Activated T-helper 17 cell treated with anti-CD3 and anti-CD28 coated beads, Interleukin-2, amount 50 U/mL, for 72 hours (primary cell): Measurements from ENCODE around the gene RAB28. TPM values are rescaled to one million over a fixed set of nuclear protein-coding genes. Genes with fewer than 3 reads are reported as not detected.

Source experiments
- ATAC-seq: fragments of 150-1000 bp; cut with Tn5 transposase; replicated peaks from 2 replicates; pipeline ENCODE4 v1.10.0; 2021; ENCODE audit warnings: mild to moderate bottlenecking, moderate library complexity
- H3K27ac Mint-ChIP-seq: one replicate; pipeline ENCODE4 v1.8.0; 2022; ENCODE audit warnings: mixed read lengths
- H3K27me3 Mint-ChIP-seq: one replicate; pipeline ENCODE4 v1.8.0; 2022; ENCODE audit warnings: mixed read lengths
- H3K36me3 Mint-ChIP-seq: one replicate; pipeline ENCODE4 v1.8.0; 2022; ENCODE audit warnings: low read depth, mild to moderate bottlenecking, mixed read lengths
- H3K4me1 Mint-ChIP-seq: one replicate; pipeline ENCODE4 v1.8.0; 2022; ENCODE audit warnings: mixed read lengths
- H3K4me3 Mint-ChIP-seq: one replicate; pipeline ENCODE4 v1.8.0; 2022; ENCODE audit warnings: mild to moderate bottlenecking, mixed read lengths
- H3K9me3 Mint-ChIP-seq: one replicate; pipeline ENCODE4 v1.8.0; 2022; ENCODE audit warnings: mixed read lengths
- total RNA-seq, 2 donors: library from RNA; stranded (reverse); gene quantifications; one replicate each; pipeline ENCODE4 v1.2.3, GENCODE V29; 2022

Gene RAB28
- total RNA-seq, 2 donors from 2014 or later = 10.0 to 14.5 TPM

GRCh38 chr4:13483136-13483767 lies 888 bp downstream of the RAB28 start:
- Mint-ChIP-seq H3K27ac (peak overlapping the region; percentile 92), H3K27me3 (no peaks in the 10 kb centered on the region), H3K9me3 (no peaks in the 10 kb centered on the region), H3K36me3 (peaks cover 7% of the 10 kb centered on the region), H3K4me1 (peaks cover 14% of the 10 kb centered on the region), H3K4me3 (peak overlapping the region; percentile 90)
- no peak for ATAC-seq

- ATAC-seq = no peak
- H3K27ac Mint-ChIP-seq = peak overlapping the region; percentile 8
- H3K27me3 Mint-ChIP-seq = no peaks in the 10 kb centered on the region
- H3K4me3 Mint-ChIP-seq = peak overlapping the region; percentile 39
- H3K4me1 Mint-ChIP-seq = peaks cover 14% of the 10 kb centered on the region
- H3K9me3 Mint-ChIP-seq = no peaks in the 10 kb centered on the region
- H3K36me3 Mint-ChIP-seq = peaks cover 17% of the 10 kb centered on the region
Measured at GRCh38 chr4:13481569-13481968, 2.6 kb downstream of the RAB28 start.

- ATAC-seq = no peak
- peaks cover 28% of the 10 kb centered on the region for H3K36me3 Mint-ChIP-seq
Measured at GRCh38 chr4:13478707-13479106, 5.4 kb downstream of the RAB28 start.

GRCh38 chr4:13478131-13478530 lies 6.0 kb downstream of the RAB28 start:
- Mint-ChIP-seq H3K36me3 (peaks cover 32% of the 10 kb centered on the region), H3K4me1 (peaks cover 10% of the 10 kb centered on the region), H3K27ac (no peak overlapping the region), H3K4me3 (no peak overlapping the region), H3K27me3 (no peaks in the 10 kb centered on the region), H3K9me3 (no peaks in the 10 kb centered on the region)
- ATAC-seq = no peak

More at GRCh38 chr4:13478707-13479106, 5.4 kb downstream of the RAB28 start:
- Mint-ChIP-seq H3K27me3 (no peaks in the 10 kb centered on the region), H3K4me1 (peaks cover 14% of the 10 kb centered on the region), H3K27ac (no peak overlapping the region), H3K9me3 (no peaks in the 10 kb centered on the region), H3K4me3 (no peak overlapping the region)

GRCh38 chr4:13476915-13477314 lies 7.2 kb downstream of the RAB28 start:
- Mint-ChIP-seq H3K4me1 (peaks cover 5% of the 10 kb centered on the region), H3K27me3 (no peaks in the 10 kb centered on the region), H3K9me3 (no peaks in the 10 kb centered on the region), H3K27ac (no peak overlapping the region), H3K36me3 (peaks cover 40% of the 10 kb centered on the region), H3K4me3 (no peak overlapping the region)
- peak; percentile 86 for ATAC-seq

GRCh38 chr4:13476152-13476551 lies 8.0 kb downstream of the RAB28 start:
- ATAC-seq = no peak
- no peaks in the 10 kb centered on the region for H3K9me3 Mint-ChIP-seq
- H3K4me1 Mint-ChIP-seq = no peaks in the 10 kb centered on the region
- peaks cover 40% of the 10 kb centered on the region for H3K36me3 Mint-ChIP-seq
- H3K4me3 Mint-ChIP-seq = no peak overlapping the region
- H3K27me3 Mint-ChIP-seq = no peaks in the 10 kb centered on the region
- H3K27ac Mint-ChIP-seq = no peak overlapping the region

GRCh38 chr4:13471400-13471799 lies 12.7 kb downstream of the RAB28 start:
- H3K27ac Mint-ChIP-seq = no peak overlapping the region

GRCh38 chr4:13470379-13470778 lies 13.8 kb downstream of the RAB28 start:
- Mint-ChIP-seq H3K4me1 (peaks cover 5% of the 10 kb centered on the region), H3K27me3 (no peaks in the 10 kb centered on the region), H3K4me3 (no peak overlapping the region), H3K27ac (no peak overlapping the region), H3K9me3 (no peaks in the 10 kb centered on the region), H3K36me3 (peaks cover 45% of the 10 kb centered on the region)
- no peak for ATAC-seq

More at GRCh38 chr4:13471400-13471799, 12.7 kb downstream of the RAB28 start:
- no peaks in the 10 kb centered on the region for H3K27me3 Mint-ChIP-seq
- H3K4me3 Mint-ChIP-seq = no peak overlapping the region
- H3K4me1 Mint-ChIP-seq = no peaks in the 10 kb centered on the region
- no peak for ATAC-seq
- H3K36me3 Mint-ChIP-seq = peaks cover 35% of the 10 kb centered on the region
- H3K9me3 Mint-ChIP-seq = no peaks in the 10 kb centered on the region

GRCh38 chr4:13464973-13465372 lies 19.2 kb downstream of the RAB28 start:
- no peak for ATAC-seq
- Mint-ChIP-seq H3K27me3 (no peaks in the 10 kb centered on the region), H3K27ac (peak overlapping the region; percentile 20), H3K36me3 (peaks cover 38% of the 10 kb centered on the region), H3K4me3 (no peak overlapping the region), H3K9me3 (no peaks in the 10 kb centered on the region), H3K4me1 (peaks cover 18% of the 10 kb centered on the region)

- Mint-ChIP-seq H3K27ac (peak overlapping the region; percentile 20), H3K36me3 (peaks cover 43% of the 10 kb centered on the region), H3K4me1 (peaks cover 18% of the 10 kb centered on the region), H3K9me3 (no peaks in the 10 kb centered on the region), H3K4me3 (no peak overlapping the region), H3K27me3 (no peaks in the 10 kb centered on the region)
- ATAC-seq = peak; percentile 26
Measured at GRCh38 chr4:13464543-13464942, 19.6 kb downstream of the RAB28 start.

GRCh38 chr4:13461191-13461905 lies 22.8 kb downstream of the RAB28 start:
- H3K27me3 Mint-ChIP-seq = no peaks in the 10 kb centered on the region
- H3K4me1 Mint-ChIP-seq = peaks cover 18% of the 10 kb centered on the region
- H3K4me3 Mint-ChIP-seq = no peak overlapping the region
- H3K27ac Mint-ChIP-seq = no peak overlapping the region
- H3K9me3 Mint-ChIP-seq = no peaks in the 10 kb centered on the region
- H3K36me3 Mint-ChIP-seq = peaks cover 47% of the 10 kb centered on the region
- no peak for ATAC-seq

- Mint-ChIP-seq H3K36me3 (peaks cover 40% of the 10 kb centered on the region), H3K27me3 (no peaks in the 10 kb centered on the region), H3K4me1 (peaks cover 4% of the 10 kb centered on the region), H3K27ac (no peak overlapping the region), H3K4me3 (no peak overlapping the region), H3K9me3 (peaks cover 5% of the 10 kb centered on the region)
- no peak for ATAC-seq
Measured at GRCh38 chr4:13455411-13455810, 28.7 kb downstream of the RAB28 start.

- H3K27ac Mint-ChIP-seq = no peak overlapping the region
- no peaks in the 10 kb centered on the region for H3K27me3 Mint-ChIP-seq
- peaks cover 34% of the 10 kb centered on the region for H3K36me3 Mint-ChIP-seq
- peaks cover 4% of the 10 kb centered on the region for H3K4me1 Mint-ChIP-seq
- H3K4me3 Mint-ChIP-seq = no peak overlapping the region
- H3K9me3 Mint-ChIP-seq = peaks cover 5% of the 10 kb centered on the region
- no peak for ATAC-seq
Measured at GRCh38 chr4:13454786-13455185, 29.4 kb downstream of the RAB28 start.

GRCh38 chr4:13452927-13453579 lies 31.1 kb downstream of the RAB28 start:
- H3K27me3 Mint-ChIP-seq = no peaks in the 10 kb centered on the region
- H3K4me3 Mint-ChIP-seq = no peak overlapping the region
- H3K4me1 Mint-ChIP-seq = peaks cover 4% of the 10 kb centered on the region
- H3K36me3 Mint-ChIP-seq = peaks cover 21% of the 10 kb centered on the region
- no peak overlapping the region for H3K27ac Mint-ChIP-seq
- ATAC-seq = peak; percentile 43
- H3K9me3 Mint-ChIP-seq = peaks cover 5% of the 10 kb centered on the region

- H3K27me3 Mint-ChIP-seq = no peaks in the 10 kb centered on the region
- peaks cover 10% of the 10 kb centered on the region for H3K9me3 Mint-ChIP-seq
- peaks cover 17% of the 10 kb centered on the region for H3K36me3 Mint-ChIP-seq
- no peak overlapping the region for H3K4me3 Mint-ChIP-seq
- peaks cover 12% of the 10 kb centered on the region for H3K4me1 Mint-ChIP-seq
- no peak overlapping the region for H3K27ac Mint-ChIP-seq
- ATAC-seq = no peak
Measured at GRCh38 chr4:13449590-13449989, 34.5 kb downstream of the RAB28 start.
